GM20000 (cell line): ENCODE measurements around the gene NBPF1.
A peak's percentile ranks its signal among the peaks of the same experiment; 100 is the strongest.
"Not testable (repeated sequence)": the region's sequence is repeated elsewhere in the genome, so short reads cannot be mapped to it uniquely, and the experiment has no call there.

Experiments used
- DNase-seq: peaks from one replicate; pipeline ENCODE4 v3.0.0; 2012; ENCODE audit warnings: low spot score
- CTCF ChIP-seq: IDR thresholded peaks from 2 replicates; pipeline ENCODE4 v1.5.1; 2012; ENCODE audit warnings: mild to moderate bottlenecking, control low read depth; ENCODE audit errors: extremely low read depth, missing control alignments

NBPF1 gene

GRCh38 chr1:16613185-16614147 lies at the start of gene NBPF1:
Gene NBPF1, minus strand, starts transcription at chr1:16613564.
- no peak for TF ChIP-seq CTCF
- peak; percentile 97 for DNase-seq

GRCh38 chr1:16658234-16658633 lies 44.9 kb upstream of the NBPF1 start:
- DNase-seq = not testable (repeated sequence)

GRCh38 chr1:16656981-16657683 lies 43.8 kb upstream of the NBPF1 start:
- not testable (repeated sequence) for DNase-seq

GRCh38 chr1:16656574-16656973 lies 43.2 kb upstream of the NBPF1 start:
- not testable (repeated sequence) for DNase-seq

- DNase-seq = not testable (repeated sequence)
These were observed 38.2 kb upstream of the NBPF1 start for GRCh38 chr1:16651560-16651959.

GRCh38 chr1:16649960-16650359 lies 36.6 kb upstream of the NBPF1 start:
- not testable (repeated sequence) for DNase-seq

- not testable (repeated sequence) for DNase-seq
These were observed 36.0 kb upstream of the NBPF1 start for GRCh38 chr1:16649390-16649789.

GRCh38 chr1:16648756-16649155 lies 35.4 kb upstream of the NBPF1 start:
- not testable (repeated sequence) for DNase-seq

GRCh38 chr1:16648250-16648649 lies 34.9 kb upstream of the NBPF1 start:
- DNase-seq = not testable (repeated sequence)

- DNase-seq = not testable (repeated sequence)
These were observed 34.1 kb upstream of the NBPF1 start for GRCh38 chr1:16647179-16648176.

GRCh38 chr1:16646716-16647115 lies 33.4 kb upstream of the NBPF1 start:
- DNase-seq = not testable (repeated sequence)

- DNase-seq = not testable (repeated sequence)
These were observed 32.8 kb upstream of the NBPF1 start for GRCh38 chr1:16646061-16646664.

GRCh38 chr1:16645271-16646060 lies 32.1 kb upstream of the NBPF1 start:
- DNase-seq = peak; percentile 57

GRCh38 chr1:16644482-16645270 lies 31.3 kb upstream of the NBPF1 start:
- peak; percentile 99 for DNase-seq
